Germinal center (tissue), 1 donor: ENCODE results near the gene FGF4.

Experiments used
- DNase-seq: peaks from one replicate; pipeline ENCODE4 v3.0.0; 2012; ENCODE audit warnings: mixed read lengths, low spot score

Gene FGF4

GRCh38 chr11:69775163-69775755, at the start of gene FGF4:
TSS of gene FGF4 (minus strand) at chr11:69775341. CDS start at chr11:69775084, 257 bp downstream.
- DNase-seq: no peak

- no peak for DNase-seq
Measured at GRCh38 chr11:69823641-69824265, 48.6 kb upstream of the FGF4 start.

GRCh38 chr11:69822676-69823494, 47.7 kb upstream of the FGF4 start:
- no peak for DNase-seq

GRCh38 chr11:69821511-69822040, 46.4 kb upstream of the FGF4 start:
- DNase-seq: no peak

- DNase-seq: no peak
Measured at GRCh38 chr11:69820441-69820840, 45.3 kb upstream of the FGF4 start.

- no peak for DNase-seq
Measured at GRCh38 chr11:69819541-69820070, 44.5 kb upstream of the FGF4 start.

GRCh38 chr11:69818603-69819441, 43.7 kb upstream of the FGF4 start, which contains the start of gene FGF3:
TSS of gene FGF3 (minus strand) at chr11:69819416. CDS start at chr11:69818933, 483 bp downstream.
- no peak for DNase-seq

- no peak for DNase-seq
Measured at GRCh38 chr11:69818231-69818602, 43.1 kb upstream of the FGF4 start.

GRCh38 chr11:69817265-69818230, 42.4 kb upstream of the FGF4 start:
- DNase-seq: no peak

GRCh38 chr11:69816671-69817070, 41.5 kb upstream of the FGF4 start:
- DNase-seq: no peak

- DNase-seq: no peak
Measured at GRCh38 chr11:69815973-69816372, 40.8 kb upstream of the FGF4 start.

GRCh38 chr11:69814902-69815301, 39.8 kb upstream of the FGF4 start:
- DNase-seq: no peak

- DNase-seq: no peak
Measured at GRCh38 chr11:69814411-69814810, 39.3 kb upstream of the FGF4 start.

GRCh38 chr11:69813839-69814238, 38.7 kb upstream of the FGF4 start:
- DNase-seq: no peak

GRCh38 chr11:69812946-69813345, 37.8 kb upstream of the FGF4 start:
- DNase-seq: no peak

GRCh38 chr11:69812256-69812655, 37.1 kb upstream of the FGF4 start:
- DNase-seq: no peak

GRCh38 chr11:69811431-69811830, 36.3 kb upstream of the FGF4 start:
- DNase-seq: no peak

- no peak for DNase-seq
Measured at GRCh38 chr11:69810289-69811118, 35.4 kb upstream of the FGF4 start.

GRCh38 chr11:69808667-69809086, 33.5 kb upstream of the FGF4 start:
- DNase-seq: no peak
